ENCODE measurements around the gene COL18A1. TPM values are rescaled to one million over a fixed set of nuclear protein-coding genes. Genes with fewer than 3 reads are reported as not detected.

The COL18A1 gene
- polyA plus RNA-seq, 1 experiment: 25.3 TPM

DNA sequence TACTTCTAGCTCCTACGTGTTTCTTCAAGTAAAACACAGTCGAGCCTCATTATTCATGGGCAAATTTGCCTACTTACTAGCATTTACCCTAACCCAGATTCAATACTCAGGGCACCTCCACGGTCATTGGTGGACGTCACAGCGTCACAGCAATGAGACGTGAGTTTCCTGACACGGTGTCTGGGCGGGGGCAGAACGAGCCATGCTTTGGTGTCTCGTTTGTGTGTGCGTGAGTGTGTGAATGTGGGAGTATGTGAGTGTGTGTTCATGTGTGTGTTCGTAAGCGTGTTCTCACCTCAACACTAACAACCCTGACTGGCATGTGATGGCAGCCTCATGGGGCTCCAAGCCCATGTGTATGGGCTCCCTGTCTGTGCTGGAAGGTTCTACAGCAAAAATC is 17.5 kb upstream of the COL18A1 start:
- POLR2A ChIA-PET: interaction anchor here (0.8 to 1.3 kb wide), 5 partner anchors 23 to 100 kb away, joined by 3 to 12 read pairs (median 8); partner anchors contain the start of gene POFUT2

DNA sequence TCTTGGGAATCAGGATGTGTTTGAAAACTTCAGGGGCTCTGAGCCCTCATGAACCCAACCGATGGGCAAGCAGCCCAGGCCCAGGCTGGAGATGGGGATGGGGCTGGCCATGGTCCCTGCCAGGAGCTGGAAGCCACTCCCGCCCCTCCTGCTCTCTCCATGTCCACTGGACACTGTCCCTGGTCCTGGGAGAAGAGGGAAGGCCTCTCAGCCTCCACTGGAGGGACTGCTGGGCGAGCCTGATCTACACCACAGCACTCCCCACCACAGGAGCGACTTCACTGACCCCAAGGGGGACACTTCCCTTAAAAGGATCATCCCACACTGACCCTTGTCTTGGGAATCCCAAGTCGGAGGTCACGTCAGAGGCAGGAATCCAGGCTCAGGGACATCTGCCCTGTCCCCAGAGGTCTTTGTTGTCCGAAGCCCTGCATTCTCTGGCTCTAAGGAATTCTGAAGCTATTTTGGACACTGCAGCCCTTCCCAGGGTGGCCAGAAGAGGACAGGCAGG is 16.9 kb upstream of the COL18A1 start:
- ChIA-PET POLR2A (no interaction called here), CTCF (no interaction called here)
- Histone ChIP-seq H3K27me3 (ENCODE audit: control insufficient read depth, insufficient read depth, low read length) (no peaks in the 10 kb centered on the region), H3K27ac (ENCODE audit: low read depth, low read length) (no peak overlapping the region), H3K4me3 (ENCODE audit: low read depth, low read length) (no peak overlapping the region), H3K9me3 (ENCODE audit: control insufficient read depth, insufficient read depth, low read length) (peaks cover 3% of the 10 kb centered on the region)
- DNase-seq (ENCODE audit: low read depth, low spot score): no peak
- TF ChIP-seq, protein P1, sequence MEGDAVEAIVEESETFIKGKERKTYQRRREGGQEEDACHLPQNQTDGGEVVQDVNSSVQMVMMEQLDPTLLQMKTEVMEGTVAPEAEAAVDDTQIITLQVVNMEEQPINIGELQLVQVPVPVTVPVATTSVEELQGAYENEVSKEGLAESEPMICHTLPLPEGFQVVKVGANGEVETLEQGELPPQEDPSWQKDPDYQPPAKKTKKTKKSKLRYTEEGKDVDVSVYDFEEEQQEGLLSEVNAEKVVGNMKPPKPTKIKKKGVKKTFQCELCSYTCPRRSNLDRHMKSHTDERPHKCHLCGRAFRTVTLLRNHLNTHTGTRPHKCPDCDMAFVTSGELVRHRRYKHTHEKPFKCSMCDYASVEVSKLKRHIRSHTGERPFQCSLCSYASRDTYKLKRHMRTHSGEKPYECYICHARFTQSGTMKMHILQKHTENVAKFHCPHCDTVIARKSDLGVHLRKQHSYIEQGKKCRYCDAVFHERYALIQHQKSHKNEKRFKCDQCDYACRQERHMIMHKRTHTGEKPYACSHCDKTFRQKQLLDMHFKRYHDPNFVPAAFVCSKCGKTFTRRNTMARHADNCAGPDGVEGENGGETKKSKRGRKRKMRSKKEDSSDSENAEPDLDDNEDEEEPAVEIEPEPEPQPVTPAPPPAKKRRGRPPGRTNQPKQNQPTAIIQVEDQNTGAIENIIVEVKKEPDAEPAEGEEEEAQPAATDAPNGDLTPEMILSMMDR (IDR thresholded peaks at IDR 0.05; ENCODE audit: low read depth, low read length): no peak

More for the DNA sequence above, 17.5 kb upstream of the COL18A1 start:
- H3K27me3 ChIP-seq (ENCODE audit: control insufficient read depth, insufficient read depth, low read length): no peaks in the 10 kb centered on the region
- DNase-seq (ENCODE audit: low read depth, low spot score): no peak
- H3K4me3 ChIP-seq (ENCODE audit: low read depth, low read length): no peak overlapping the region
- CTCF ChIA-PET: interaction anchor here (1.4 kb wide), 1 partner anchor 11 kb away, joined by 4 read pairs; no protein-coding TSS in a partner anchor
- H3K9me3 ChIP-seq (ENCODE audit: control insufficient read depth, insufficient read depth, low read length): peaks cover 8% of the 10 kb centered on the region
- TF ChIP-seq, protein P1 (IDR thresholded peaks at IDR 0.05; ENCODE audit: low read depth, low read length): no peak
- peak overlapping the region; percentile 80 for H3K27ac ChIP-seq (ENCODE audit: low read depth, low read length)

DNA sequence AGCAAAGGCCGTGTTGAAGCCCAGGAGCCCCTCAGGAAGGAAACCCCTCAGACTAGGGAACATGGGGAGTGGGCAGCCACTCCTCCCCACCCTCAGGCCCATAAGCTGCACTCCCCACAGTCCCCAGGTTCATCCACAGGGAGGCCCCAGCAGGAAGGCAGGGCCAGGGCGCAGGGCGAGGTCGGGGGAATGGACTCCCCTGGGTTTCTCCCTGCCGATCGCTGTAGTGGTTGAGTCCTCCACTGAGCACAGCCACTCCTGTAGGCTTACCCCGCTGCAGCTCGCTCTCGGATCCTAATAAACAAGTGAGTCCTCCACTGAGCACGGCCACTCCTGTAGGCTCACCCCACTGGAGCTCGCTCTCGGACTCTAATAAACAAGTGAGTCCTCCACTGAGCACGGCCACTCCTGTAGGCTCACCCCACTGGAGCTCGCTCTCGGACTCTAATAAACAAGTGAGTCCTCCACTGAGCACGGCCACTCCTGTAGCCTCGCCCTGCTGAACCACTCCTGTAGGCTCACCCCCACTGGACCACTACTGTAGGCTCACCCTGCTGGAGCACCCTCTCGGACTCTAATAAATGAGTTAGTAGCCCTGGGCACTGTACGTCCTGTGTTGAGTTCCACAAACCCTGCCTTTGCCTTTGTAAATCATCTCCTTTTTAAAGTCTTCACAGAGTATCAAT is 16.2 kb upstream of the COL18A1 start:
- POLR2A ChIA-PET: no interaction called here
- CTCF ChIA-PET: no interaction called here
- TF ChIP-seq, protein P1 (IDR thresholded peaks at IDR 0.05; ENCODE audit: low read depth, low read length): no peak

DNA sequence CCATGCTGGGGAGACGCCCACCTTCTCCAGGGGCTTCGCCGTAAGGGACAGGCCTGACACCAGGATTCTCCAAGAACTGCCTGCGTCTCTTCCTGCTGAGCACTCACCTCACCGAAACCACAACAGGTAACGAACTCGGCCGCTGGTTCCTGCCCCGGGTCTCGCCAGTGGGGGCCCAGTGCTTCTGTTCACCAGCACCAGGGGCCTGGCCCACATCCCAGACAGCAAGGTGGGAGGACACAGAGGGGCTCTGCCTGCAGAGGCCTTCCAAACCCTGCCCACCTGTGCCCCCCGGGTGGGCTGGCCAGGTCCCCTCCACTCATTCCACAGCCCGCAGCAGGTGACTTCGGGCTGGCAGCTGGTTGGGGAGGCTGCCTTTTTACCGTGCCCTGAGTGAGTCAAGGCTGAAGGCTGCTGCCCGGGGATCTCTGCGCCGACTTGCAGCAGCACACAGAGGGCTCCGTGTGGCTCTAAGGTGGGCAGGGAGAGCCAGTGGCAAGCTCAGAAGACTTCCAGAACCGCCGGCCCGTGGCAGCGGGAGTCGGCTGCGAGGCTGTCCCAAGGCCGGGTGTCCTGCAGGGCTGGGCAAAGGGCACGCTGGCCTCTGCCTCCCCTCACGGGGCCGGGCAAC is 14.7 kb upstream of the COL18A1 start:
- ChIA-PET POLR2A (no interaction called here), CTCF (no interaction called here)
- H3K27ac ChIP-seq (ENCODE audit: low read depth, low read length): no peak overlapping the region
- TF ChIP-seq, protein P1 (IDR thresholded peaks at IDR 0.05; ENCODE audit: low read depth, low read length): no peak
- no peak for DNase-seq (ENCODE audit: low read depth, low spot score)
- no peak overlapping the region for H3K4me3 ChIP-seq (ENCODE audit: low read depth, low read length)
- H3K27me3 ChIP-seq (ENCODE audit: control insufficient read depth, insufficient read depth, low read length): no peaks in the 10 kb centered on the region
- no peaks in the 10 kb centered on the region; the same call in 1 of the 2 replicates for H3K9me3 ChIP-seq (ENCODE audit: control insufficient read depth, insufficient read depth, low read length)

More for the DNA sequence above, 16.2 kb upstream of the COL18A1 start:
- Histone ChIP-seq H3K4me3 (ENCODE audit: low read depth, low read length) (no peak overlapping the region), H3K9me3 (ENCODE audit: control insufficient read depth, insufficient read depth, low read length) (no peaks in the 10 kb centered on the region; the same call in 1 of the 2 replicates), H3K27ac (ENCODE audit: low read depth, low read length) (no peak overlapping the region), H3K27me3 (ENCODE audit: control insufficient read depth, insufficient read depth, low read length) (no peaks in the 10 kb centered on the region)
- DNase-seq (ENCODE audit: low read depth, low spot score): no peak
